Measurements from ENCODE around the gene ACBD6.

The ACBD6 gene

GRCh38 chr1:180295999-180296398 is 206.4 kb downstream of the ACBD6 start:
- no peak for DNase-seq (ENCODE audit: low spot score)

GRCh38 chr1:180294711-180295110 is 207.7 kb downstream of the ACBD6 start:
- no peak for DNase-seq (ENCODE audit: low spot score)

GRCh38 chr1:180291004-180291403 is 211.4 kb downstream of the ACBD6 start:
- DNase-seq (ENCODE audit: low spot score), result no peak

- DNase-seq (ENCODE audit: low spot score), result no peak
These were observed 211.9 kb downstream of the ACBD6 start for GRCh38 chr1:180290265-180291001.

GRCh38 chr1:180288940-180289339 is 213.4 kb downstream of the ACBD6 start:
- DNase-seq (ENCODE audit: low spot score), result no peak

- no peak for DNase-seq (ENCODE audit: low spot score)
These were observed 214.2 kb downstream of the ACBD6 start for GRCh38 chr1:180287988-180288705.

- no peak for DNase-seq (ENCODE audit: low spot score)
These were observed 216.0 kb downstream of the ACBD6 start for GRCh38 chr1:180286417-180286816.

- no peak for DNase-seq (ENCODE audit: low spot score)
These were observed 219.3 kb downstream of the ACBD6 start for GRCh38 chr1:180283098-180283497.

GRCh38 chr1:180282401-180283044 is 219.9 kb downstream of the ACBD6 start:
- DNase-seq (ENCODE audit: low spot score), result peak; percentile 31

GRCh38 chr1:180281490-180281889 is 220.9 kb downstream of the ACBD6 start:
- DNase-seq (ENCODE audit: low spot score), result no peak

- DNase-seq (ENCODE audit: low spot score), result no peak
These were observed 221.8 kb downstream of the ACBD6 start for GRCh38 chr1:180280617-180281016.

- DNase-seq (ENCODE audit: low spot score), result no peak
These were observed 222.7 kb downstream of the ACBD6 start for GRCh38 chr1:180279651-180280050.

GRCh38 chr1:180278596-180279395 is 223.6 kb downstream of the ACBD6 start:
- no peak for DNase-seq (ENCODE audit: low spot score)

- DNase-seq (ENCODE audit: low spot score), result no peak
These were observed 224.2 kb downstream of the ACBD6 start for GRCh38 chr1:180278194-180278515.

- DNase-seq (ENCODE audit: low spot score), result no peak
These were observed 224.7 kb downstream of the ACBD6 start for GRCh38 chr1:180277476-180278193.

- DNase-seq (ENCODE audit: low spot score), result no peak
These were observed 226.7 kb downstream of the ACBD6 start for GRCh38 chr1:180275726-180276125.

GRCh38 chr1:180274221-180274620 is 228.2 kb downstream of the ACBD6 start:
- no peak for DNase-seq (ENCODE audit: low spot score)

GRCh38 chr1:180273066-180273465 is 229.3 kb downstream of the ACBD6 start:
- no peak for DNase-seq (ENCODE audit: low spot score)

GRCh38 chr1:180272395-180272794 is 230.0 kb downstream of the ACBD6 start:
- DNase-seq (ENCODE audit: low spot score), result no peak

GRCh38 chr1:180271272-180272255 is 230.8 kb downstream of the ACBD6 start:
- DNase-seq (ENCODE audit: low spot score), result peak; percentile 79

All from D341Med (cell line).